H1 (cell line): ENCODE measurements around the gene UMAD1. TPM values are rescaled to one million over a fixed set of nuclear protein-coding genes. Genes with fewer than 3 reads are reported as not detected.

Source experiments
- CTCF ChIA-PET: fragments of 300-600 bp; sonication (Branson Sonifier 250); formaldehyde crosslinking; loops from one replicate; lab custom pipeline; 2021; ENCODE audit not compliant: partially characterized antibody; lab: Charles Lee
- POLR2A ChIA-PET: fragments of 300-600 bp; sonication (Branson Sonifier 250); formaldehyde crosslinking; loops from one replicate; lab custom pipeline; 2021; ENCODE audit warnings: inconsistent platforms; ENCODE audit not compliant: partially characterized antibody; lab: Charles Lee
- DNase-seq, 2 experiments: peaks; one replicate each; pipeline versions ENCODE4 v3.0.0 to v3.0.0-alpha.2; 2010 to 2022; ENCODE audit warnings: low spot score in 2 of 2, low read depth in 1 of 2, mixed read lengths in 1 of 2
- FAIRE-seq: peaks from 2 replicates; lab custom pipeline; 2011; peaks lifted over from hg19 to GRCh38; lab: Jason Lieb, UNC
- H2AFZ ChIP-seq: 2 replicates; pipeline ENCODE4 v1.8.1; 2012; ENCODE audit warnings: low read length, inconsistent platforms
- H2AK5ac ChIP-seq: 2 replicates; pipeline ENCODE4 v1.6.1; 2013; ENCODE audit warnings: low read depth, low read length
- H2BK120ac ChIP-seq: replicated peaks from 2 replicates; pipeline ENCODE3; 2013; ENCODE audit warnings: low read depth, low read length, inconsistent platforms
- H2BK12ac ChIP-seq: 2 replicates; pipeline ENCODE4 v1.6.1; 2013; ENCODE audit warnings: low read depth, low read length
- H2BK15ac ChIP-seq: 2 replicates; pipeline ENCODE4 v1.6.1; 2013; ENCODE audit warnings: low read length
- H2BK20ac ChIP-seq: 2 replicates; pipeline ENCODE4 v1.6.1; 2013; ENCODE audit warnings: low read length
- H2BK5ac ChIP-seq: 2 replicates; pipeline ENCODE4 v1.6.1; 2013; ENCODE audit warnings: low read depth, low read length
- H3K14ac ChIP-seq: 2 replicates; pipeline ENCODE4 v1.6.1; 2013; ENCODE audit warnings: inconsistent platforms; ENCODE audit not compliant: insufficient read length
- H3K18ac ChIP-seq: 2 replicates; pipeline ENCODE4 v1.6.1; 2013; ENCODE audit warnings: low read length; ENCODE audit errors: extremely low read depth
- H3K23ac ChIP-seq: 2 replicates; pipeline ENCODE4 v1.6.1; 2013; ENCODE audit warnings: inconsistent platforms; ENCODE audit not compliant: insufficient read length
- H3K23me2 ChIP-seq: 2 replicates; pipeline ENCODE4 v1.6.1; 2013; ENCODE audit warnings: low read depth, low read length
- H3K27ac ChIP-seq: 2 replicates; pipeline ENCODE4 v1.6.1; 2011; ENCODE audit warnings: low read depth, low read length, inconsistent platforms
- H3K27me3 ChIP-seq, 4 experiments: replicated peaks in 1 of 4; 1 replicate in 1 of 4; 2 replicates in 3 of 4; pipeline versions ENCODE4 v1.6.1 to v1.8.1; 2011 to 2013; ENCODE audit warnings: low read length in 3 of 4, mild to moderate bottlenecking in 3 of 4, inconsistent platforms in 2 of 4, mixed read lengths in 2 of 4, moderate library complexity in 1 of 4; ENCODE audit not compliant: control insufficient read depth in 3 of 4, insufficient read depth in 3 of 4; ENCODE audit errors: extremely low read depth in 1 of 4
- H3K36me3 ChIP-seq, 4 experiments: 2 replicates each; pipeline versions ENCODE4 v1.6.1 to v1.8.1; 2011 to 2013; ENCODE audit warnings: mild to moderate bottlenecking in 4 of 4, low read length in 3 of 4, moderate library complexity in 2 of 4, control low read depth in 1 of 4, inconsistent platforms in 1 of 4; ENCODE audit not compliant: insufficient read depth in 4 of 4, control insufficient read depth in 2 of 4
- H3K4ac ChIP-seq: replicated peaks from 2 replicates; pipeline ENCODE3; 2013; ENCODE audit warnings: low read length, low read depth, mixed read lengths, inconsistent platforms; ENCODE audit not compliant: insufficient read length
- H3K4me1 ChIP-seq, 4 experiments: replicated peaks in 1 of 4; 1 replicate in 1 of 4; 2 replicates in 3 of 4; pipeline versions ENCODE4 v1.6.1 to v1.8.1; 2011 to 2013; ENCODE audit warnings: low read length in 3 of 4, inconsistent platforms in 2 of 4, mixed read lengths in 1 of 4; ENCODE audit not compliant: insufficient read depth in 4 of 4, control insufficient read depth in 3 of 4
- H3K4me2 ChIP-seq, 2 experiments: 2 replicates each; pipeline versions ENCODE4 v1.6.1 to v1.8.1; 2011 to 2013; ENCODE audit warnings: low read depth in 2 of 2, low read length in 2 of 2, control low read depth in 1 of 2, inconsistent platforms in 1 of 2, mild to moderate bottlenecking in 1 of 2; ENCODE audit not compliant: insufficient read depth in 1 of 2
- H3K4me3 ChIP-seq, 4 experiments: fragments of 200-600, 300-600 bp in 1 of 4; sonication (generic), shearing (Covaris generic), sonication (Bioruptor Twin) in 1 of 4; 2 replicates each; pipeline versions ENCODE4 v1.5.1 to v1.8.1; 2011 to 2016; ENCODE audit warnings: low read length in 4 of 4, low read depth in 3 of 4, control low read depth in 2 of 4, inconsistent platforms in 2 of 4, mild to moderate bottlenecking in 2 of 4, mixed read lengths in 1 of 4, moderate library complexity in 1 of 4; ENCODE audit not compliant: insufficient read depth in 2 of 4; ENCODE audit errors: extremely low read depth in 1 of 4
- H3K56ac ChIP-seq: replicated peaks from 2 replicates; pipeline ENCODE3; 2013; ENCODE audit warnings: low read depth, mild to moderate bottlenecking, mixed read lengths, low read length, inconsistent platforms; ENCODE audit not compliant: insufficient read length
- H3K79me1 ChIP-seq: 2 replicates; pipeline ENCODE4 v1.6.1; 2013; ENCODE audit warnings: low read depth, low read length, control low read depth
- H3K79me2 ChIP-seq, 2 experiments: 2 replicates each; pipeline versions ENCODE4 v1.6.1 to v1.8.1; 2012 to 2013; ENCODE audit warnings: low read length in 2 of 2, mild to moderate bottlenecking in 2 of 2, inconsistent platforms in 1 of 2; ENCODE audit not compliant: insufficient read depth in 2 of 2, control insufficient read depth in 1 of 2
- H3K9ac ChIP-seq, 4 experiments: replicated peaks in 1 of 4; 1 replicate in 1 of 4; 2 replicates in 3 of 4; pipeline versions ENCODE4 v1.6.1 to v1.8.1; 2011 to 2013; ENCODE audit warnings: low read depth in 3 of 4, low read length in 3 of 4, control low read depth in 2 of 4, mild to moderate bottlenecking in 2 of 4, moderate library complexity in 2 of 4, inconsistent platforms in 1 of 4; ENCODE audit errors: extremely low read depth in 1 of 4
- H3K9me3 ChIP-seq, 2 experiments: 2 replicates each; pipeline versions ENCODE4 v1.6.1 to v1.8.1; 2012 to 2013; ENCODE audit warnings: mild to moderate bottlenecking in 2 of 2, moderate library complexity in 2 of 2, control low read depth in 1 of 2, inconsistent platforms in 1 of 2, low read depth in 1 of 2, low read length in 1 of 2, mixed read lengths in 1 of 2; ENCODE audit not compliant: insufficient read depth in 2 of 2
- H4K20me1 ChIP-seq, 2 experiments: replicated peaks in 1 of 2; 2 replicates each; pipeline versions ENCODE3 to v1.8.1; 2011 to 2013; ENCODE audit warnings: inconsistent platforms in 2 of 2, low read length in 2 of 2, mild to moderate bottlenecking in 1 of 2; ENCODE audit not compliant: insufficient read depth in 2 of 2, control insufficient read depth in 1 of 2
- H4K5ac ChIP-seq: 2 replicates; pipeline ENCODE4 v1.6.1; 2013; ENCODE audit warnings: low read length, low read depth, mixed read lengths, inconsistent platforms; ENCODE audit not compliant: insufficient read length
- H4K8ac ChIP-seq: 2 replicates; pipeline ENCODE4 v1.8.0; 2013; ENCODE audit warnings: mild to moderate bottlenecking, moderate library complexity, low read length, inconsistent platforms; ENCODE audit not compliant: insufficient read depth; ENCODE audit errors: extremely low read depth
- H4K91ac ChIP-seq: replicated peaks from 2 replicates; pipeline ENCODE3; 2013; ENCODE audit warnings: low read length, mixed read lengths, inconsistent platforms; ENCODE audit not compliant: insufficient read length
- CBX5 ChIP-seq: fragments of 300-800, 300-1000 bp; sonication (generic); IDR thresholded peaks from 2 replicates; pipeline ENCODE4 v1.7.1; 2016; ENCODE audit warnings: antibody characterized with exemption, low read length, low read depth
- CTBP2 ChIP-seq: IDR thresholded peaks from 2 replicates; pipeline ENCODE4 v1.7.0; 2011; ENCODE audit warnings: borderline replicate concordance, mild to moderate bottlenecking, moderate library complexity, mixed read lengths, low read length; ENCODE audit not compliant: insufficient read depth, insufficient read length
- EZH2 ChIP-seq: fragments of 200-600 bp; sonication (generic); IDR thresholded peaks from 2 replicates; pipeline ENCODE4 v1.7.1; 2012; ENCODE audit warnings: low read depth, mild to moderate bottlenecking, moderate library complexity, low read length, inconsistent platforms; ENCODE audit not compliant: severe bottlenecking
- MAFK ChIP-seq: IDR thresholded peaks from 2 replicates; pipeline ENCODE4 v1.6.1; 2012; ENCODE audit warnings: low read depth, mild to moderate bottlenecking, improper control_type of control experiment, low read length
- NRF1 ChIP-seq: IDR thresholded peaks from 2 replicates; pipeline ENCODE4 v1.6.1; 2011; ENCODE audit warnings: mild to moderate bottlenecking, low read depth, low read length, improper control_type of control experiment
- RNF2 ChIP-seq: fragments of 200-900, 300-1000 bp; sonication (generic); IDR thresholded peaks from 2 replicates; pipeline ENCODE4 v1.7.1; 2016; ENCODE audit warnings: borderline replicate concordance, low read depth, mild to moderate bottlenecking, antibody characterized with exemption, low read length; ENCODE audit not compliant: poor library complexity, severe bottlenecking; ENCODE audit errors: missing control alignments
- SAP30 ChIP-seq: fragments of 300-600 bp; sonication (generic); IDR thresholded peaks from 2 replicates; pipeline ENCODE4 v1.7.1; 2012; ENCODE audit warnings: low read length, moderate library complexity, mild to moderate bottlenecking, inconsistent platforms; ENCODE audit not compliant: insufficient read depth, insufficient replicate concordance
- SRF ChIP-seq: IDR thresholded peaks from 2 replicates; pipeline ENCODE4 v1.6.1; 2011; ENCODE audit warnings: mild to moderate bottlenecking, low read depth, low read length, moderate library complexity
- TAF7 ChIP-seq: optimal IDR thresholded peaks from 2 replicates; pipeline ENCODE3; 2011; ENCODE audit warnings: low read depth, mild to moderate bottlenecking, inconsistent platforms, low read length, moderate library complexity, borderline replicate concordance
- TEAD4 ChIP-seq: IDR thresholded peaks from 2 replicates; pipeline ENCODE4 v1.6.1; 2012; ENCODE audit warnings: low read depth, low read length, inconsistent platforms, mixed read lengths
- WGBS, 2 experiments: shearing (Covaris generic) in 1 of 2; methylation state at CpG; one replicate each; pipeline versions ENCODE4 v1.1.6 to v1.1.7; 2013 to 2015; ENCODE audit warnings: low lambda C conversion rate in 2 of 2, mixed read lengths in 2 of 2, inconsistent platforms in 1 of 2, low coverage in 1 of 2, missing lambda C conversion rate in 1 of 2; ENCODE audit not compliant: insufficient replicate concordance in 2 of 2, insufficient coverage in 1 of 2, insufficient read length in 1 of 2; ENCODE audit errors: extremely low coverage in 1 of 2, missing lambda C conversion rate in 1 of 2; 5-methylcytosine and 5-hydroxymethylcytosine counted together
- polyA plus RNA-seq, 7 experiments: library from polyadenylated mRNA; depleted of rRNA in 3 of 7; stranded (reverse) in 5 of 7; unstranded in 2 of 7; fragments of >200 nt in 5 of 7; fragments of 200-250 nt in 2 of 7; gene quantifications; 1 replicate in 5 of 7; 2 replicates in 1 of 7; 4 replicates in 1 of 7; pipeline versions ENCODE4 v1.2.1 to v1.2.3, GENCODE V29; 2011 to 2013; ENCODE audit warnings: missing spikeins in 2 of 7, mixed read lengths in 2 of 7
- total RNA-seq: library from RNA; stranded (reverse); fragmentation: NEBNext Ultra II Directional; extraction: Animal tissue kit (Norgen Biotek cat#: 25700); gene quantifications from 2 replicates; pipeline ENCODE4 v1.2.1, GENCODE V29; 2021

The UMAD1 gene
- total and polyA plus RNA-seq, 2 of the 8 experiments (the other 6 are each of a cell fraction or from before 2014, with no cell fraction given) = 10.4 to 12.3 TPM

DNA sequence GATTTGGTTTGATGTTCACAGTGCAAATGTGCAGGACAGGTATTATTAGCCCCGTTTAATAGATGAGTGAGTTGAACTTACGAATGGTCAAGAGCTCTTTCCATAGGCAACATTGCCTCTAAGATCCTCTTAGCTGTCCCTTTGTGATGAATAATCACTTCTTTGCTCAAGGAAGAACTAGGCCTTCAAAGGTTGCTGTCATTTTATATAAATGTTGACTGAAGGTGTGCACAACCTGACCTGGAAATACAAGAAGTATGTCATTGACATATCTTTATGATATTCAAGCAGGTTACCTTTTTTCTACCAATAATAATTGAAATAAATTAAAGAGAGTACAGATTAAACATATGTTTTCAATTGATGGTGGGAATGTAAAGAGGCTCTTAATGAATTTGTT lies 279.5 kb downstream of the UMAD1 start:
- Histone ChIP-seq H3K4me2 (no peak overlapping the region; a peak in 1 of 4 replicates), H3K4ac (no peak overlapping the region), H2BK120ac (no peak overlapping the region), H2AFZ (no peak overlapping the region), H4K8ac (no peak overlapping the region), H4K5ac (no peak overlapping the region), H3K4me1 (peaks cover 0 to 26% (median 2%) of the 10 kb centered on the region in 4 experiments; a peak in 3 of 7 replicates), H2AK5ac (no peak overlapping the region), H3K4me3 (no peak overlapping the region), H3K27ac (no peak overlapping the region), H3K9ac (no peak overlapping the region; a peak in 1 of 7 replicates), H2BK15ac (no peak overlapping the region), H2BK12ac (no peak overlapping the region), H4K91ac (no peak overlapping the region), H2BK5ac (no peak overlapping the region), H3K56ac (no peak overlapping the region), H3K9me3 (no peaks in the 10 kb centered on the region), H3K36me3 (no peaks in the 10 kb centered on the region), H2BK20ac (no peak overlapping the region), H3K27me3 (no peaks in the 10 kb centered on the region), H3K23me2 (no peaks in the 10 kb centered on the region; the same call in 1 of the 2 replicates), H3K18ac (no peak overlapping the region), H3K79me2 (no peaks in the 10 kb centered on the region), H3K79me1 (no peaks in the 10 kb centered on the region), H3K14ac (no peak overlapping the region), H3K23ac (no peak overlapping the region), H4K20me1 (no peaks in the 10 kb centered on the region)
- WGBS, 2 experiments = 63% methylated on average over 2 of the region's 2 CpGs; no CpG with 5 or more reads in 1 of the 2 experiments
- DNase-seq (no peak), FAIRE-seq (no peak)
- POLR2A ChIA-PET = interaction anchor here (1.2 to 1.4 kb wide), 2 partner anchors 12 to 17 kb away, joined by 3 to 5 read pairs; no protein-coding TSS in a partner anchor
- TF ChIP-seq MAFK (no peak), NRF1 (no peak), SAP30 (no peak), EZH2 (no peak), TEAD4 (no peak), TAF7 (no peak), CTBP2 (no peak), RNF2 (no peak), CBX5 (no peak), SRF (no peak)
- CTCF ChIA-PET = interaction anchor here (0.6 to 0.9 kb wide), 2 partner anchors 9 to 53 kb away, joined by 3 to 4 read pairs; no protein-coding TSS in a partner anchor
